ENCODE measurements around the gene C6orf62. TPM values are rescaled to one million over a fixed set of nuclear protein-coding genes. Genes with fewer than 3 reads are reported as not detected.
A peak's percentile ranks its signal among the peaks of the same experiment; 100 is the strongest.

C6orf62 gene
- 10 to 100 TPM; 50.0 to 58.6 TPM for total RNA-seq
- 10 to 100 TPM; 29.6 to 48.8 TPM for polyA plus RNA-seq

GRCh38 chr6:24719125-24719971 lies at the start of gene C6orf62:
Gene C6orf62, minus strand, starts transcription at chr6:24719154. Its CDS starts 486 bp downstream, at chr6:24718668.
- Histone ChIP-seq H3K9ac (ENCODE audit: low read depth in 1 of 2, low read length in 2 of 2) (peak within 1 kb of the TSS; percentile 96 to 99), H3K4me3 (ENCODE audit: low read depth in 1 of 3, low read length in 3 of 3) (peak within 1 kb of the TSS; percentile 89 to 98 (median 92)), H3K27me3 (ENCODE audit: control insufficient read depth in 4 of 4, insufficient read depth in 4 of 4, low read length in 3 of 4) (no peaks in the 10 kb centered on the region), H3K36me3 (ENCODE audit: control insufficient read depth in 4 of 4, insufficient read depth in 3 of 4, low read depth in 1 of 4, low read length in 3 of 4) (peaks cover 4 to 18% (median 12%) of the 10 kb centered on the region in 4 donors), H3K4me1 (ENCODE audit: control insufficient read depth in 4 of 4, insufficient read depth in 4 of 4, low read length in 3 of 4) (peaks cover 2 to 48% (median 27%) of the 10 kb centered on the region in 4 donors), H3K9me3 (ENCODE audit: control insufficient read depth in 4 of 4, low read length in 3 of 4) (no peaks in the 10 kb centered on the region), H3K27ac (ENCODE audit: low read depth in 1 of 2, low read length in 2 of 2) (peak within 1 kb of the TSS; percentile 99 to 100)
- TF ChIP-seq GABPA (IDR thresholded peaks at IDR 0.05 in 1 of 2, conservative IDR thresholded peaks at IDR 0.05 in 1 of 2) (no peak), FOXA1 (IDR thresholded peaks at IDR 0.05) (no peak), REST (IDR thresholded peaks at IDR 0.05) (no peak), SP1 (IDR thresholded peaks at IDR 0.05) (peak; percentile 21), YY1 (IDR thresholded peaks at IDR 0.05) (peak; percentile 35), EGR1 (IDR thresholded peaks at IDR 0.05; ENCODE audit: low read depth in 2 of 2) (peak in 1 of 2 donors; percentile 34), ATF3 (IDR thresholded peaks at IDR 0.05) (no peak)
- peak; percentile 58 for DNase-seq (ENCODE audit: low spot score)
- WGBS, result under 1% methylated on average over 25 of the region's 25 CpGs

- DNase-seq (ENCODE audit: low spot score), result no peak
- TF ChIP-seq FOXA1 (IDR thresholded peaks at IDR 0.05) (no peak), CTCF (IDR thresholded peaks at IDR 0.05; ENCODE audit: low read depth, low read length, missing input control) (no peak), SP1 (IDR thresholded peaks at IDR 0.05) (no peak), HNF4G (IDR thresholded peaks at IDR 0.05) (no peak), ZBTB33 (IDR thresholded peaks at IDR 0.05) (no peak)
- Histone ChIP-seq H3K36me3 (ENCODE audit: control insufficient read depth in 4 of 4, insufficient read depth in 3 of 4, low read depth in 1 of 4, low read length in 3 of 4) (no peaks in the 10 kb centered on the region), H3K27ac (ENCODE audit: low read depth in 1 of 2, low read length in 2 of 2) (no peak overlapping the region), H3K4me1 (ENCODE audit: control insufficient read depth in 4 of 4, insufficient read depth in 4 of 4, low read length in 3 of 4) (peaks cover 0 to 5% (median 1%) of the 10 kb centered on the region in 4 donors), H3K4me3 (ENCODE audit: low read depth in 1 of 3, low read length in 3 of 3) (no peak overlapping the region), H3K27me3 (ENCODE audit: control insufficient read depth in 4 of 4, insufficient read depth in 4 of 4, low read length in 3 of 4) (no peaks in the 10 kb centered on the region), H3K9me3 (ENCODE audit: control insufficient read depth in 4 of 4, low read length in 3 of 4) (no peaks in the 10 kb centered on the region), H3K9ac (ENCODE audit: low read depth in 1 of 2, low read length in 2 of 2) (no peak overlapping the region)
- 96% methylated on average over 5 of the region's 5 CpGs for WGBS
These were observed 49.4 kb upstream of the C6orf62 start for GRCh38 chr6:24768361-24768760.

All from liver (tissue), 9 donors.